IgD-negative memory B cell (primary cell): Measurements from ENCODE around the gene MAGEA4. TPM values are rescaled to one million over a fixed set of nuclear protein-coding genes. Genes with fewer than 3 reads are reported as not detected.

Source experiments
- H3K27ac Mint-ChIP-seq, 3 donors: one replicate each; pipeline ENCODE4 v1.8.0; 2020 to 2022; ENCODE audit warnings: mild to moderate bottlenecking in 3 of 3, mixed read lengths in 3 of 3, moderate library complexity in 1 of 3
- H3K27me3 Mint-ChIP-seq: one replicate; pipeline ENCODE4 v1.8.0; 2021; ENCODE audit warnings: mixed read lengths
- H3K36me3 Mint-ChIP-seq: one replicate; pipeline ENCODE4 v1.8.0; 2020; ENCODE audit warnings: mild to moderate bottlenecking, mixed read lengths
- H3K4me1 Mint-ChIP-seq, 3 donors: one replicate each; pipeline ENCODE4 v1.8.0; 2020 to 2022; ENCODE audit warnings: mixed read lengths in 3 of 3, mild to moderate bottlenecking in 1 of 3
- H3K4me3 Mint-ChIP-seq, 4 donors: one replicate each; pipeline ENCODE4 v1.8.0; 2020 to 2022; ENCODE audit warnings: mild to moderate bottlenecking in 4 of 4, mixed read lengths in 4 of 4, moderate library complexity in 3 of 4
- H3K9me3 Mint-ChIP-seq, 3 donors: one replicate each; pipeline ENCODE4 v1.8.0; 2020 to 2021; ENCODE audit warnings: mixed read lengths in 3 of 3, mild to moderate bottlenecking in 1 of 3
- polyA plus RNA-seq: library from polyadenylated mRNA; unstranded; fragments of 300-500 nt; fragmentation: Illumina TruSeq; gene quantifications from one replicate; pipeline ENCODE4 v1.2.3, GENCODE V29; 2021

The MAGEA4 gene
- polyA plus RNA-seq = not detected

DNA sequence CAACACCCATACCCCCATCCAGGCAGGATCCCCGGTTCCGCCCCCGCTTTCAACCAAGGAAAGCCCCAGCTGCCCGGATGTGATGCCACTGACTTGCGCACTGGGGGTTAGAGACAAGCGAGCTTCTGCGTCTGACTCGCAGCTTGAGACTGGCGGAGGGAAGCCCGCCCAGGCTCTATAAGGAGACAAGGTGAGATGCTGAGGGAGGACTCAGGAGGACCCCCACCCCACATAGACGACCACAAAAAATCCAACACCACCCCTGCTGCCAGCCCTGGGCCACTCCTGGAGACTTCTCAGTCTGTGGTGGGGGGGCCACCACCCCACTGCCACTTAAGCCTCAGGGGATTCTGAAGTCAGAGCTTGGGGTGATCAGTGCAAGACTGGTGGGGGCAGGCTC is at the start of gene MAGEA4:
Gene MAGEA4 (plus strand): TSS at position 110 of the 400 bp plus-strand sequence. CDS start 10,776 bp downstream, outside the sequence.
- H3K27ac Mint-ChIP-seq = no peak within 1 kb of the TSS
- no peaks in the 10 kb centered on the region for H3K9me3 Mint-ChIP-seq
- H3K4me3 Mint-ChIP-seq = no peak within 1 kb of the TSS
- H3K4me1 Mint-ChIP-seq = no peaks in the 10 kb centered on the region
- H3K36me3 Mint-ChIP-seq = no peaks in the 10 kb centered on the region
- H3K27me3 Mint-ChIP-seq = no peaks in the 10 kb centered on the region

- Mint-ChIP-seq H3K27ac (no peak overlapping the region), H3K4me3 (no peak overlapping the region), H3K9me3 (peaks cover 2 to 12% (median 5%) of the 10 kb centered on the region in 3 donors), H3K27me3 (no peaks in the 10 kb centered on the region), H3K36me3 (no peaks in the 10 kb centered on the region), H3K4me1 (no peaks in the 10 kb centered on the region)
Observed at GRCh38 chrX:151870602-151871001, 42.1 kb upstream of the MAGEA4 start.

- no peaks in the 10 kb centered on the region for H3K27me3 Mint-ChIP-seq
- H3K27ac Mint-ChIP-seq = no peak overlapping the region
- H3K4me3 Mint-ChIP-seq = no peak overlapping the region
- H3K4me1 Mint-ChIP-seq = no peaks in the 10 kb centered on the region
- peaks cover 2 to 12% (median 5%) of the 10 kb centered on the region in 3 donors for H3K9me3 Mint-ChIP-seq
- no peaks in the 10 kb centered on the region for H3K36me3 Mint-ChIP-seq
Observed at GRCh38 chrX:151871244-151871643, 41.4 kb upstream of the MAGEA4 start.

DNA sequence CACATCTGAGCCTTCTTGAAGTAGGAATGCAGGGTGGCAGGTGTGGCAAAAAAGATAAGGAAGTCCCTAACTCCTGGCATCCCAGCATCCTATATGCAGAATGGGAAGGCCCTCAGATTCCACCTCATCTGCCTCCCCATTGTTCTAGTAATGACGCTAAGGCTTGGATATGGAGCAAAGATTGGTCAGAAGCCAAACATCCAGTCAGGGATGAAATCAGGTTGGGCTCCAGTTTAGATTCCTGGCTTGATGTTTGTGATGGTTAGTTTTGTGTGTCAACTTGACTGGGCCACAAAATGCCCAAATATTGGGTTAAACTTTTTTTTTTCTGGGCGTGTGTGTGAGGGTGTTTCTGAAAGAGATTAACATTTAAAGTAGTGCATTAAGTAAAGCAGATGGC is 39.6 kb upstream of the MAGEA4 start:
- peaks cover 0 to 5% (median 2%) of the 10 kb centered on the region in 3 donors for H3K9me3 Mint-ChIP-seq
- H3K27ac Mint-ChIP-seq = no peak overlapping the region
- H3K36me3 Mint-ChIP-seq = no peaks in the 10 kb centered on the region
- H3K4me1 Mint-ChIP-seq = no peaks in the 10 kb centered on the region
- no peaks in the 10 kb centered on the region for H3K27me3 Mint-ChIP-seq
- no peak overlapping the region for H3K4me3 Mint-ChIP-seq

DNA sequence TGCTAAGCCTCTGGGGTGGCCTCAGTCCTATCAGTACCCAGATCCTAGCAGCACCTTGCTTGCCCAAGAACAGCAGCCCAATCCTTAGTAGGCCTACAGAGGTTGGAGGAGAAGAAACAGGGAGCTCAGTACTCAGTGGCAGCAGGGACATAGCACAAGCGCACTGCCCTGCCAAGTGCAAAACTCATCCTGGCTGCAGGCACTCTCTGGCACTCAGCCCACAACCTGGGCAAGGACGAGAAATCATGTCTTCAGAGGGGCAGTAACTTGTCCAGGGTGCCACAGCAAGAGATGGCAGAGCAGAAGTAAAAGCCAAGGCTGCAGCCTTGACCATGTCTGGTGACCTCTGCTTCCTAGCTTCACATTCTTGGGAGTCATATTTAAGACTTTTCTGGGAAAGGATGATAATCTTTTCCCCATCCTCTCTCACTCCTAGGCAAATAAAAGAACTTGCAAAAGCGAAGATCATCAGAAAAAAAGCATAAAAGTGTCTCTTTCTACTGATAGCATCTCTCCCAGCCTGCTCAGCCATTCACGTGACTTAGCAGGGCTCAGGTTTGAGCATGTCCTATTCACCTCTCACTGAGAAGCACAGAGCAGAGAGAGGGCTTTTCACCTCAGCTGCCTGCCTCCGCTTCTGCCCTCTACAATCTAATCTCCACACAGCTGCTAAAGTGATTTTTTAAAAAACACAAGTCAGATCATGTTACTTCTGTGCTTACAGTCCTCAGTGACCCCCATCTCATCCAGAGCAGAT is 37.2 kb upstream of the MAGEA4 start:
- Mint-ChIP-seq H3K27me3 (no peaks in the 10 kb centered on the region), H3K9me3 (peaks cover 0 to 3% (median 0%) of the 10 kb centered on the region in 3 donors), H3K4me3 (no peak overlapping the region), H3K27ac (no peak overlapping the region), H3K4me1 (no peaks in the 10 kb centered on the region), H3K36me3 (no peaks in the 10 kb centered on the region)

DNA sequence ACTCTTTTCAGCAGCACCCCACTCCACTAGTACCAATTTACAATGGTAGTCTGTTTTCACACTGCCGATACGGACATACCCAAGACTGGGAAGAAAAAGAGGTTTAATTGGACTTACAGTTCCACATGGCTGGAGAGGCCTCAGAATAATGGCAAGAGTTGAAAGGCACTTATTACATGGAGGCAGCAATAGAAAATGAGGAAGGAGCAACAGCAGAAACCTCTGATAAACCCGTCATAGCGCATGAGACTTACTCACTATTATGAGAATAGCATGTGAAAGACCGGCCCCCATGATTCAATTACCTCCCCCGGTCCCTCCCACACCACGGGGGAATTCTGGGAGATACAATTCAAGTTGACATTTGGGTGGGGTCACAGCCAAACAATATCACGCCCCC is 34.1 kb upstream of the MAGEA4 start:
- H3K4me3 Mint-ChIP-seq = no peak overlapping the region
- no peaks in the 10 kb centered on the region for H3K4me1 Mint-ChIP-seq
- H3K27me3 Mint-ChIP-seq = no peaks in the 10 kb centered on the region
- no peak overlapping the region for H3K27ac Mint-ChIP-seq
- H3K9me3 Mint-ChIP-seq = no peaks in the 10 kb centered on the region
- H3K36me3 Mint-ChIP-seq = no peaks in the 10 kb centered on the region

- Mint-ChIP-seq H3K4me3 (no peak overlapping the region), H3K36me3 (no peaks in the 10 kb centered on the region)
Observed at GRCh38 chrX:151879856-151880255, 32.8 kb upstream of the MAGEA4 start.

GRCh38 chrX:151880895-151881294 is 31.8 kb upstream of the MAGEA4 start:
- Mint-ChIP-seq H3K9me3 (no peaks in the 10 kb centered on the region), H3K27me3 (no peaks in the 10 kb centered on the region), H3K36me3 (no peaks in the 10 kb centered on the region), H3K4me3 (no peak overlapping the region), H3K4me1 (no peaks in the 10 kb centered on the region), H3K27ac (no peak overlapping the region)

More at GRCh38 chrX:151879856-151880255, 32.8 kb upstream of the MAGEA4 start:
- Mint-ChIP-seq H3K9me3 (no peaks in the 10 kb centered on the region), H3K27ac (no peak overlapping the region), H3K4me1 (no peaks in the 10 kb centered on the region), H3K27me3 (no peaks in the 10 kb centered on the region)

- no peak overlapping the region for H3K27ac Mint-ChIP-seq
- peaks cover 0 to 11% (median 5%) of the 10 kb centered on the region in 3 donors for H3K9me3 Mint-ChIP-seq
- H3K27me3 Mint-ChIP-seq = no peaks in the 10 kb centered on the region
- H3K36me3 Mint-ChIP-seq = no peaks in the 10 kb centered on the region
- no peaks in the 10 kb centered on the region for H3K4me1 Mint-ChIP-seq
- peak overlapping the region in 1 of 4 donors; percentile 9 for H3K4me3 Mint-ChIP-seq
Observed at GRCh38 chrX:151889421-151889820, 23.3 kb upstream of the MAGEA4 start.

- no peaks in the 10 kb centered on the region for H3K9me3 Mint-ChIP-seq
- H3K36me3 Mint-ChIP-seq = no peaks in the 10 kb centered on the region
- no peak overlapping the region for H3K4me3 Mint-ChIP-seq
- no peaks in the 10 kb centered on the region for H3K27me3 Mint-ChIP-seq
- H3K27ac Mint-ChIP-seq = no peak overlapping the region
- H3K4me1 Mint-ChIP-seq = no peaks in the 10 kb centered on the region
Observed at GRCh38 chrX:151896734-151897474, 15.8 kb upstream of the MAGEA4 start.

GRCh38 chrX:151899622-151900021 is 13.1 kb upstream of the MAGEA4 start:
- Mint-ChIP-seq H3K36me3 (no peaks in the 10 kb centered on the region), H3K27me3 (no peaks in the 10 kb centered on the region), H3K27ac (no peak overlapping the region), H3K4me3 (no peak overlapping the region), H3K9me3 (no peaks in the 10 kb centered on the region), H3K4me1 (no peaks in the 10 kb centered on the region)

DNA sequence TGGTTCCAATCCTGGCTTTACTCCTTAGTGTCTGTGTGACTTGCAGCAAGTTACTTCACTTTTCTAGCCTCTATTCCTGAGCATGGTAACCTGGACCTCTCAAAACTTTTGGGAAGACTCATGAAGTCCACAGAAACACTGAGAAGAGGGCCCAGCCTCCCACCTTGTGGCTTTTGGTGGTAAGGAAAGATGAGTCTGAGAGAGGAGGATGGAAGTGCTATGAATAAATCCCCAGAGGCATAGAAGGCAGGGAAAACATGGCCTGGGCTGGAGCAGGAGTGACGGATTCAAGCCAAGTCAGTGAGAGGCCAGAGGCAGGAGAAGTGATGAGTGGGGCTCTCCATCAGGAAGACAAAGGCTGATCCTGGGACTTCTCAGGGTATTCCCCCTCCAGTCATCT is 10.9 kb upstream of the MAGEA4 start:
- Mint-ChIP-seq H3K36me3 (no peaks in the 10 kb centered on the region), H3K4me1 (no peaks in the 10 kb centered on the region), H3K27me3 (no peaks in the 10 kb centered on the region), H3K27ac (no peak overlapping the region), H3K9me3 (no peaks in the 10 kb centered on the region), H3K4me3 (no peak overlapping the region)

DNA sequence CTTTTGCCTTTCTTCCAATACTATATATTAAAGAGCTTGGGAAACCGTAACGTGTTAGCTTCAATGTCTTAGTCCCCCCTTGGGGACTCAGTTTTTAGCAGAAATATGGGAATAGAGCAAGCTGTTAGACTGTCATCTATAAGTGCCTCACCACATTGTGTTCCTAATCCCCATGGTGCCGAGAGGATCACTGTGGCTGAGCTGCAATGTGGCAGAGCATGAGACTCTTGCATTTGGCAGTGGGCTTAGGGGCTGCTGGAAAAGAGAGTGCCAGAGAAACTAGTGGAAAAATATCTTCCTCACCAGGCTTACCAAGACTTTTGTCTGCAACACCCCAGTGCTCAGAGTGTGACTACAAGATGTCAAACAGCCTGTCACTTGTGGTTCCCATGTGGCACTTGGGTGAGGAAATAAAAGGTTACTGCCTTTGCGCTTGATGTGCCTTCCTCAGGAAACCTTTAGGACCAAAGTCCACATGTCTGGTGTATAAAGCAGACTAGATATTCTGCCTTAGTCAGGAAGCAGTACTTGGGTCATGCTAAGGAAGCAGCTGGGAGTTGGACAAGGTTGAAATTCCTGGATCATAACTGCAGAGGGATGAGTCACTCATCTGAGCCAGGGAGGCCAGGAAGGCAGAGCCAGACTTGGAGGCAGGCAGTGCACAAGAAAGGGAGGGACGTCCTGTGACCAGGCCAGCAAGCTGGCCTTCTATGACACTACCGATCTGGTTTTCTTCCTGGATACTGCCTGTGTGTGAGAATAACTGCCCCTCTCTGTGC is 9.7 kb upstream of the MAGEA4 start:
- no peaks in the 10 kb centered on the region for H3K27me3 Mint-ChIP-seq
- no peaks in the 10 kb centered on the region for H3K36me3 Mint-ChIP-seq
- H3K27ac Mint-ChIP-seq = no peak overlapping the region
- H3K9me3 Mint-ChIP-seq = no peaks in the 10 kb centered on the region
- H3K4me3 Mint-ChIP-seq = no peak overlapping the region
- no peaks in the 10 kb centered on the region for H3K4me1 Mint-ChIP-seq

DNA sequence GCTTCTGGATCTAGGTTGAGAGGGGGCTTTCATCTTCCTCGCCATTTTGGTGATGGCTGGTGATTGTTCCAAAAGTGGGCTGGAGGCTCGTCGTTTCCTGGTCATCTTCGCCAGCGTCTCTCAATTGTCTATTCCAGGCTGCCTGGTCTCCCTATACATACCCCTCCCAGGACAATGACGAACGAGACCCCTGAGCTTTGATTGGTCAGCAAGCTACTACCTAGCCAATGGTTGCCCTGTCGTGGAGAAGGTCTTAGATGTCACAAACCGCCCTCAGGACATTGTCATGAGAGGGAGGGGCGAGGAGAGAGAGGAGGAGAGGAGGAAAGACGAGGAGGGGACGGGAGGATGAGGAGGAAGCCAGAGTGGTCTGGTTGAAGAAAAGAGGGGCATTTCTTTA is 7.7 kb upstream of the MAGEA4 start:
- Mint-ChIP-seq H3K4me1 (no peaks in the 10 kb centered on the region), H3K36me3 (no peaks in the 10 kb centered on the region), H3K27me3 (no peaks in the 10 kb centered on the region), H3K27ac (no peak overlapping the region), H3K4me3 (no peak overlapping the region), H3K9me3 (no peaks in the 10 kb centered on the region)

DNA sequence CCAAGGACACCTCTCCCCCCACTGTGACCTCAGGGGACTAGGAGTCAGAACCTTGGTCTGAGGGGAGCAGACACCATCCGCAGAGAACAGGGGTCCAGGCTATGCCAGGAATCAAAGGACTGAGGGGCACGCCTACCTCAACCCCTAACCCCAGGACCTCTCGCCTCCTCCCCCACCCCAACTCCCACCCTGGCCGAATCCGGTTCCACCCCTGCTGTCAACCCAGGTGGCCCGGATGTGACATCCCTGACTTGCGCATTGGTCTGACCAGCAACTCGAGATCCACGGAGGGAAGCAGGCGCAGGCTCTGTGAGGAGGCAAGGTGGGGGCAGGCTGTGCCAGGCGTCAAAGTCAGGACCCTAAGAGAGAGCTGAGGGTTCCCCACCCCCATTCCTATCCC is 468 bp upstream of the MAGEA4 start:
- H3K27me3 Mint-ChIP-seq = no peaks in the 10 kb centered on the region
- H3K4me3 Mint-ChIP-seq = no peak overlapping the region
- H3K36me3 Mint-ChIP-seq = no peaks in the 10 kb centered on the region
- no peaks in the 10 kb centered on the region for H3K9me3 Mint-ChIP-seq
- H3K27ac Mint-ChIP-seq = no peak overlapping the region
- H3K4me1 Mint-ChIP-seq = no peaks in the 10 kb centered on the region
